OCI-LY1 (cell line): ENCODE measurements around the gene UCN2.
"Not testable (repeated sequence)": the region's sequence is repeated elsewhere in the genome, so short reads cannot be mapped to it uniquely, and the experiment has no call there.

Source experiments
- H2AFZ ChIP-seq: fragments of 200-600 bp; sonication (generic), shearing (Covaris generic); 2 replicates; pipeline ENCODE4 v1.6.0; 2014; ENCODE audit warnings: antibody characterized with exemption, mild to moderate bottlenecking, low read length
- H3F3A ChIP-seq: fragments of 200-600 bp; sonication (generic), shearing (Covaris generic); 2 replicates; pipeline ENCODE4 v1.6.0; 2014; ENCODE audit warnings: mild to moderate bottlenecking, antibody characterized with exemption, low read length, moderate library complexity; ENCODE audit not compliant: insufficient read depth
- H3K27ac ChIP-seq: fragments of 200-600 bp; sonication (generic); 2 replicates; pipeline ENCODE4 v1.5.1; 2014; ENCODE audit warnings: low read length, mixed run types, mild to moderate bottlenecking, low read depth; ENCODE audit not compliant: poor library complexity, severe bottlenecking
- H3K27me3 ChIP-seq: fragments of 200-600 bp; sonication (generic); 2 replicates; pipeline ENCODE4 v1.6.0; 2014; ENCODE audit warnings: antibody characterized with exemption, mild to moderate bottlenecking, low read length, moderate library complexity; ENCODE audit not compliant: insufficient read depth
- H3K36me3 ChIP-seq: fragments of 200-600 bp; sonication (generic); 2 replicates; pipeline ENCODE4 v1.6.1; 2014; ENCODE audit warnings: mild to moderate bottlenecking, antibody characterized with exemption, low read length, moderate library complexity, mixed read lengths; ENCODE audit not compliant: insufficient read depth
- H3K4me1 ChIP-seq: fragments of 200-600 bp; sonication (generic); 2 replicates; pipeline ENCODE4 v1.5.1; 2014; ENCODE audit warnings: mild to moderate bottlenecking, low read length, moderate library complexity; ENCODE audit not compliant: insufficient read depth, severe bottlenecking
- H3K4me2 ChIP-seq: fragments of 200-600 bp; sonication (generic), shearing (Covaris generic); 2 replicates; pipeline ENCODE4 v1.6.1; 2014; ENCODE audit warnings: low read length
- H3K4me3 ChIP-seq: fragments of 200-600 bp; sonication (generic); 2 replicates; pipeline ENCODE4 v1.5.1; 2014; ENCODE audit warnings: low read length, low read depth, mild to moderate bottlenecking, mixed read lengths; ENCODE audit not compliant: poor library complexity, severe bottlenecking
- H3K79me2 ChIP-seq: fragments of 200-600 bp; shearing (Covaris generic); 2 replicates; pipeline ENCODE4 v1.6.1; 2016; ENCODE audit warnings: mixed run types, low read length, mixed read lengths; ENCODE audit not compliant: insufficient read depth
- H3K9ac ChIP-seq: fragments of 200-600 bp; sonication (generic), shearing (Covaris generic); 2 replicates; pipeline ENCODE4 v1.6.1; 2014; ENCODE audit warnings: mild to moderate bottlenecking, low read length, mixed read lengths
- H3K9me2 ChIP-seq: fragments of 200-600 bp; sonication (generic), shearing (Covaris generic); 2 replicates; pipeline ENCODE4 v1.6.1; 2014; ENCODE audit warnings: low read depth, mild to moderate bottlenecking, low read length, mixed read lengths
- H3K9me3 ChIP-seq: fragments of 200-600 bp; shearing (Covaris generic); 2 replicates; pipeline ENCODE4 v1.6.1; 2014; ENCODE audit warnings: low read length, mixed read lengths
- H4K20me1 ChIP-seq: fragments of 200-600 bp; sonication (generic), shearing (Covaris generic); 2 replicates; pipeline ENCODE4 v1.6.0; 2016; ENCODE audit warnings: mild to moderate bottlenecking, low read length; ENCODE audit not compliant: insufficient read depth
- CTCF ChIP-seq: fragments of 200-600 bp; sonication (generic), shearing (Covaris generic); IDR thresholded peaks from 2 replicates; pipeline ENCODE4 v1.5.1; 2017; ENCODE audit warnings: mild to moderate bottlenecking, antibody characterized with exemption, low read length, moderate library complexity, mixed read lengths
- EZH2 ChIP-seq: fragments of 200-600 bp; sonication (generic), shearing (Covaris generic); IDR thresholded peaks from 2 replicates; pipeline ENCODE4 v1.8.0; 2017; ENCODE audit warnings: borderline replicate concordance, mixed run types, mild to moderate bottlenecking, antibody characterized with exemption, low read length, moderate library complexity, mixed read lengths

Gene UCN2

GRCh38 chr3:48552111-48552951 lies 11.2 kb downstream of the UCN2 start:
- Histone ChIP-seq H3K4me1 (peaks cover 48% of the 10 kb centered on the region), H2AFZ (no peak overlapping the region), H3K9me2 (no peaks in the 10 kb centered on the region), H3K9me3 (no peaks in the 10 kb centered on the region), H3K4me3 (no peak overlapping the region), H3K27ac (peak overlapping the region; percentile 31), H3F3A (no peaks in the 10 kb centered on the region), H3K4me2 (peak overlapping the region; percentile 22; the same call in 1 of the 2 replicates), H3K36me3 (peaks cover 14% of the 10 kb centered on the region), H3K9ac (no peak overlapping the region; the same call in 1 of the 2 replicates), H4K20me1 (no peaks in the 10 kb centered on the region), H3K27me3 (no peaks in the 10 kb centered on the region), H3K79me2 (no peaks in the 10 kb centered on the region)
- TF ChIP-seq CTCF (no peak), EZH2 (no peak)

DNA sequence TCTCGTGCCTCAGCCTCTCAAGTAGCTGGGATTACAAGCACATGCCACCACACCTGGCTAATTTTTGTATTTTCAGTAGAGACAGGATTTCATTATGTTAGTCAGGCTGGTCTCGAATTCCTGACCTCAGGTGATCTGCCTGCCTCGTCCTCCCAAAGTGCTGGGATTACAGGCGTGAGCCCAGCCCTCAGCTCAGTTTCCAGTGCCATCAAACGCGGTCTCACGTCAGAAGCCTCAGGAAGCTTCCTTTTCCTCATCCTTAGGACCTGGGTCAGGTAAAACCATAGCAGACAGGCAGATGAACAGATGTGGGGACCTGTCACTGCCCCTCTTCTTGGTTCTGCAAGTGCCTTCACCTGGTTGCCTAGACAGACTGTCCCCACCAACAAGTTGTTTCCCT lies 11.9 kb downstream of the UCN2 start:
- not testable (repeated sequence) for H3K4me2 ChIP-seq, H3K9ac ChIP-seq, H3K27ac ChIP-seq

DNA sequence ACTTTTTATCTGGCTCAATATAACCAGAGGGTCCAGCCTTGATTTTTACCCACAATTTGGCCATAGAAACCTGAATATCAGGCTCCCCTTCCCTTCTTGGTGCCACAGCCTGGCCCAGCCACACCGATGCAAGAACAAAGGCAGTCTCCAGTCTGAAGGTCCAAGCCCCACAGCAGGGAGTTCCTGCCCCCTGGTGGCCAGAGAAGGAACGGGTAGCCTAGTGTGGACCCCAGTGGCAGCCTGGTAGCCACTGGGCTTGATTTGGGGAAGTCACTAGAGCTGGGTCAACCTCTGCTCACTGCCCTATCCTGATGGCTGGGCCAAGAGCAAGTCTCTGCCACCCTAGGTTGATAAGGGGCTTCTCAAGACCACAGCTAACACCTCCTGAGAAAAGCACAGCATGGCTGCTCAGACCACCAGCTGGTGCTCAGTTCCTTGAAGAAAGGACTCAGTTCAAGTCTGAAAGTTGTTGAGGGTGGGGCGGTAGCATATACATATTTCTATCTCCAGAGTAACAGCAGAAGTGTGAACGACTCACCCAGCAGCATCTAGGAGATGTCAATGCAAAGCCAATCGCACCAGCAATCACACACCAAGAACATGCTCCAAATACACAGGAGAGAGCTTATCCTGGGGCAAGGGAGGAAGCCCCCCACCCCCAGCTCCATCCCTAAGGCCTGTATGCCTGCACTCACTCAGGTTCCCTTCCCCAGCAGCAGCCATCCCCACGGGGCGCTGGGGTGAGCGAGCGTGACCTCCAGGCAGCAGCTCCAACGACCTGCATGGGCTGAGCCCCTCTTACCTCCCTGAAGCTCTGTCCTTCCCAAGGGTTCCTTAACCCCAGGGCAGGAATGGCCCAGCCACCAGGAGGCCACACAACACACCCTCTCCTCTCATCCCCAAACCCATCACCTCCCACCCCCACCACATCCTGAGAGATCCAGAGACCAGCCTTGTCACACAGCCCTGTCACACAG lies 14.6 kb downstream of the UCN2 start:
- Histone ChIP-seq H2AFZ (no peak overlapping the region), H3K4me2 (no peak overlapping the region), H3K36me3 (peaks cover 34% of the 10 kb centered on the region), H3K79me2 (no peaks in the 10 kb centered on the region), H3K4me1 (peaks cover 21% of the 10 kb centered on the region), H4K20me1 (no peaks in the 10 kb centered on the region), H3K4me3 (no peak overlapping the region), H3K9ac (no peak overlapping the region), H3F3A (no peaks in the 10 kb centered on the region), H3K27ac (no peak overlapping the region), H3K27me3 (no peaks in the 10 kb centered on the region), H3K9me2 (no peaks in the 10 kb centered on the region), H3K9me3 (no peaks in the 10 kb centered on the region)
- TF ChIP-seq EZH2 (no peak), CTCF (peak; percentile 98)

More for the DNA sequence above, 11.9 kb downstream of the UCN2 start:
- H3K27me3 ChIP-seq, H2AFZ ChIP-seq, H3K9me3 ChIP-seq, H3K4me3 ChIP-seq, H3K79me2 ChIP-seq, H3K9me2 ChIP-seq, H3F3A ChIP-seq, H4K20me1 ChIP-seq: not testable (repeated sequence)
- peaks cover 45% of the 10 kb centered on the region for H3K4me1 ChIP-seq
- peaks cover 20% of the 10 kb centered on the region for H3K36me3 ChIP-seq
